ENCODE measurements around the gene UXT. TPM values are rescaled to one million over a fixed set of nuclear protein-coding genes. Genes with fewer than 3 reads are reported as not detected.

The UXT gene
- total RNA-seq, 2 experiments from 2014 or later: 188 to 197 TPM

GRCh38 chrX:47613082-47613481 is 45.9 kb downstream of the UXT start:
- TF ChIP-seq CTCF (IDR thresholded peaks at IDR 0.05): no peak
- ChIA-PET CTCF (interaction anchor here (1.7 kb wide), 1 partner anchor 31 kb away, joined by 3 read pairs; no protein-coding TSS in a partner anchor), POLR2A (no interaction called here)
- Mint-ChIP-seq H3K9me3 (no peaks in the 10 kb centered on the region), H3K27ac (no peak overlapping the region), H3K4me1 (ENCODE audit: low read depth) (peaks cover 3% of the 10 kb centered on the region), H3K4me3 (no peak overlapping the region), H3K27me3 (no peaks in the 10 kb centered on the region), H3K36me3 (ENCODE audit: low read depth) (no peaks in the 10 kb centered on the region)
- peaks cover 3% of the 10 kb centered on the region for H3K4me1 ChIP-seq (ENCODE audit: insufficient read depth, low read length)
- H3K27ac ChIP-seq (ENCODE audit: low read depth in 1 of 2, low read length in 2 of 2): no peak overlapping the region
- H3K27me3 ChIP-seq (ENCODE audit: control insufficient read depth in 1 of 2, insufficient read depth in 2 of 2, low read length in 2 of 2): no peaks in the 10 kb centered on the region
- no peaks in the 10 kb centered on the region for H3K36me3 ChIP-seq (ENCODE audit: insufficient read depth, low read length)
- intact Hi-C loops (cut with DNase I, micrococcal nuclease): no loop called here
- ATAC-seq (ENCODE audit: poor library complexity): no peak
- no peak overlapping the region for H3K4me3 ChIP-seq (ENCODE audit: low read length)
- H3K9me3 ChIP-seq (ENCODE audit: control insufficient read depth in 1 of 2, insufficient read depth in 1 of 2, low read length in 2 of 2): no peaks in the 10 kb centered on the region
- DNase-seq: no peak

- TF ChIP-seq CTCF (IDR thresholded peaks at IDR 0.05): no peak
- H3K4me3 Mint-ChIP-seq: no peak overlapping the region
- POLR2A ChIA-PET: no interaction called here
- ATAC-seq (ENCODE audit: poor library complexity): no peak
- H3K36me3 Mint-ChIP-seq (ENCODE audit: low read depth): no peaks in the 10 kb centered on the region
- no peaks in the 10 kb centered on the region for H3K27me3 Mint-ChIP-seq
- Histone ChIP-seq H3K36me3 (ENCODE audit: insufficient read depth, low read length) (no peaks in the 10 kb centered on the region), H3K4me1 (ENCODE audit: insufficient read depth, low read length) (peaks cover 3% of the 10 kb centered on the region), H3K27ac (ENCODE audit: low read depth in 1 of 2, low read length in 2 of 2) (no peak overlapping the region), H3K9me3 (ENCODE audit: control insufficient read depth in 1 of 2, insufficient read depth in 1 of 2, low read length in 2 of 2) (no peaks in the 10 kb centered on the region), H3K27me3 (ENCODE audit: control insufficient read depth in 1 of 2, insufficient read depth in 2 of 2, low read length in 2 of 2) (no peaks in the 10 kb centered on the region), H3K4me3 (ENCODE audit: low read length) (no peak overlapping the region)
- no peaks in the 10 kb centered on the region for H3K9me3 Mint-ChIP-seq
- no peak for DNase-seq
- no peaks in the 10 kb centered on the region for H3K4me1 Mint-ChIP-seq (ENCODE audit: low read depth)
- intact Hi-C loops (cut with DNase I, micrococcal nuclease): no loop called here
- no peak overlapping the region for H3K27ac Mint-ChIP-seq
- CTCF ChIA-PET: no interaction called here
Observed at GRCh38 chrX:47612418-47612817, 46.6 kb downstream of the UXT start.

- ATAC-seq (ENCODE audit: poor library complexity): no peak
- no peak for DNase-seq
- TF ChIP-seq CTCF (IDR thresholded peaks at IDR 0.05): no peak
- H3K27ac Mint-ChIP-seq: no peak overlapping the region
- no peaks in the 10 kb centered on the region for H3K9me3 ChIP-seq (ENCODE audit: control insufficient read depth in 1 of 2, insufficient read depth in 1 of 2, low read length in 2 of 2)
- H3K4me1 ChIP-seq (ENCODE audit: insufficient read depth, low read length): peaks cover 3% of the 10 kb centered on the region
- ChIA-PET CTCF (no interaction called here), POLR2A (no interaction called here)
- H3K27me3 ChIP-seq (ENCODE audit: control insufficient read depth in 1 of 2, insufficient read depth in 2 of 2, low read length in 2 of 2): no peaks in the 10 kb centered on the region
- H3K36me3 ChIP-seq (ENCODE audit: insufficient read depth, low read length): no peaks in the 10 kb centered on the region
- no peak overlapping the region for H3K27ac ChIP-seq (ENCODE audit: low read depth in 1 of 2, low read length in 2 of 2)
- H3K27me3 Mint-ChIP-seq: no peaks in the 10 kb centered on the region
- no peaks in the 10 kb centered on the region for H3K4me1 Mint-ChIP-seq (ENCODE audit: low read depth)
- no peaks in the 10 kb centered on the region for H3K9me3 Mint-ChIP-seq
- no peak overlapping the region for H3K4me3 Mint-ChIP-seq
- H3K36me3 Mint-ChIP-seq (ENCODE audit: low read depth): no peaks in the 10 kb centered on the region
- intact Hi-C loops (cut with DNase I, micrococcal nuclease): no loop called here
- H3K4me3 ChIP-seq (ENCODE audit: low read length): no peak overlapping the region
Observed at GRCh38 chrX:47611926-47612325, 47.1 kb downstream of the UXT start.

Data from CD4-positive, alpha-beta T cell (primary cell).